ENCODE data around the gene ZXDC.

DNA sequence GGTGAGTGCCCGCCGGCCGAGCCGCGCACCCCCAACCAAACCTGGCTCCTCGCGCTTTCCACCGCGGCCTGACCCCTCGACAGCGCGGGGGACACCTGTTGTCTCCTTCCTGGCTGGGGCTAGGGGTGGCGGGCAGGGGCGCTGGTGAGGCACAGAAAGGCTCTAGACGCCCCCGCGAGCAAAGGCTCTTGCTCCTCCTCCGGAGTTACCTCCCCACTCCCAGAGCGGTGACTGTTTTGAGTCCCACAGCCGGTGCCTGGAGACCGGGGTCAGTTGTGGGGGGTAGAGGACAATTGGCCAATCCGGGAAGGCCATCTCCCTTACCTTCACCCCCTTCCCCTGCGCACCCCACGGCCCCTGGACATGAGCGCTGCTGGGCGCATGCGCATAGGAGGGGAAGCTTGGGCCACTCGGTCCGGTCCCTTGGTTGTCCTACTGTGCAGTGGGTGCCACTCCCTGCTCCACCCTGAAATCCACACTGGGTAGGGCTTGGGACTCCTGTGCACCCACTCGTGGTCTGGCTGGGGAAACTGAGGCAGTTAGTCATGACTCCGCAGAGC, 48.8 kb upstream of the ZXDC start:
- no peak for TF ChIP-seq SUZ12 (IDR thresholded peaks at IDR 0.05; ENCODE audit: extremely low read depth, insufficient read depth, insufficient read length)
- TF ChIP-seq ZNF274 (IDR thresholded peaks at IDR 0.05; ENCODE audit: low read depth, low read length) = no peak
